ENCODE results near the gene MESP1.

DNA sequence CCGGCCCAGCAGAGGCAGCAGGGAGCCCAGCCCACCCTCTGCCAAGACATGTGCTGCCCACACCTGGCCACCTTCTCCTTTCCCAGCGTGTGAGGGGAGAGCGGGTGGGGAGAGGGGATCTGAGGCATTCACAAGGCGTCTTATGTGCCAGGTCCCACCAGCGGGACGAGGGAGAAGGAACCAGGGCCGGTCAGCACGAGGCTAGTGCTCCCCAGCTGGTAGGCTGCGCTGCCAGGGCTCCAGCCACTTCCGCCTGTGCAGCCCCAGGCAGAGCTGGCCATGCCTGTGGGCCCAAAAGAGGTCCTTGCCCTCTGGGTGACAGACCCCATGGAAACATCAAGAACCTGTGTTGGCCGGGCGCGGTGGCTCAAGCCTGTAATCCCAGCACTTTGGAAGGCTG is 5.9 kb downstream of the MESP1 start:
- no peak for TF ChIP-seq CTCF (IDR thresholded peaks at IDR 0.05; ENCODE audit: low read length)
- TF ChIP-seq EZH2 (optimal IDR thresholded peaks at IDR 0.05; ENCODE audit: low read depth, low read length) = no peak
- no peak for TF ChIP-seq EZH2phosphoT487 (IDR thresholded peaks at IDR 0.05; ENCODE audit: low read length)
